ENCODE data around the gene SGPP2.
"Not testable (repeated sequence)": the region's sequence is repeated elsewhere in the genome, so short reads cannot be mapped to it uniquely, and the experiment has no call there.

Gene SGPP2

DNA sequence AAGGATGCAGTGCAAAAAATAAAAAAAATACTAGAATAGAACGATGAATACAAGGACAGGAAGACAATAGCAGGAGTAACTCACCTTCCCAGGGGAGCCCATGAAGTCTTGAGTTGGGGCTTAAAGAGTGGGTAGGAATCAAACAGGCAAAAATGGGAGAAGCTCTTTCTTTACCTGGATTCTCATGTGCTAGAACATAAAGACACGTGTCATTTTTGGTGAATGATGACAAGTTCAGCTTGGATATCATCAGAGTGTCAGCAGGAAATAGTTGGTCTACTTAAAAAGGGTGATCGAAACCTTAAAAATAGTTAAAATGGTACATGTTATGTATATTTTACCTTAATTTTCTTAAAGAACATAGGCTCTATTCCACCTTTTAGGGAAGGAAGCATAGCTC lies 5.7 kb downstream of the SGPP2 start:
- no peak for DNase-seq

DNA sequence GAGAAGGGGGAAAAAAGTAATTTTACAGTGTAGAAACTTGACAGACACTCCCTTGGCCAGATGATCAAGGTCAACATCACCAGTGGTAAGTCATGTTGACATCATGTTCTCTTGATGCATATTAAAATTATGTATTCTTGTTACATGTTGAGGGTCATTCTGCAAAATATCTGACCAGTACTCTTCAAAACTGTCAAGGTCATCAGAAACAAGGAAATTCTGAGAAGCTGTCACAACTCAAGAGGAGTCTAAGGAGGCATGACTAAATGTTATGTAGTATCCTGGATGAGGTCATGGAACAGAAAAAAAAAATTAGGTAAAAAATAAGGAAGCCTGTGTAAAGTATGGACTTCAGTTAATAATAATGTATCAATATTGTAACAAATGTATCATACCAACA lies 6.3 kb downstream of the SGPP2 start:
- DNase-seq: no peak

GRCh38 chr2:222431869-222432268 lies 7.5 kb downstream of the SGPP2 start:
- DNase-seq: no peak

DNA sequence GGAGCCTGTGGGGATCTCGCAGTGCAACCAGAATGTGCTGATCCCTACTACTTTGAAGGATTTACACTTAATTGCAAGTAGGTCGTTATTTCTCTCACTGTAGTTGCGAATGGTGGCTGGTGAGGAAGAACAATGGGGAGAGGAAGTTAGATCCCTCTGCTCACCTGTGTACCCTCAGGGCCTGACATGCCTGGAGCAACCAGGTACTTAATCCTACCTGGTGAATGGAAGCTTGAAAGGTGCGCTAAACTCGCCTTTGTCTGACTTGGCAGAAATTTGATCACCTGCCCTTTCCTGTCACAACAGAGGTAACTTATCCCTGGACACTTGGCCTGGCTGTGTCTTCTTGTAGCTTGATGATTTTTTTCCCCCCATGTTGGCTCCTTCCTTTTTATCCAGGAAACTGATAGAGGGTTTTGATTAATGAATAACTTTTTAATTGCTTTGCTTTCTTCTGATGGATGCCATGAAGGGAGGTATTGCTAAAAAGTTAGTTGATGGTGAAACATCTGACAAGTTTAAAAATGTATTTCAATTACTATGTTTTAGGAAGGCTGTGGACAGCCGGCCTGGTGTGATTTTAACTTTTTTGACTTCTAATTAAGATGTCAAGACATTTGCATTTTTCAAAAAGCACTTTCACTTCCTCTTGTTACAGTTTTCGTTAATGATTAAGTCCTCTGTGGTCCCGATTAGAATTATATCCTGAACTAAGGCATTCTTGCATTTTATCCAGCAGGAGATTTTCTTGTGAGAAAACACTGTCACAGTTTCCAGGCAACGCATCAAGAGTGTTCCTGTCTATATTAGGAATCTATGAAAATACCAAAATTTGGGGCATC lies 9.2 kb downstream of the SGPP2 start:
- DNase-seq: peak; percentile 65

DNA sequence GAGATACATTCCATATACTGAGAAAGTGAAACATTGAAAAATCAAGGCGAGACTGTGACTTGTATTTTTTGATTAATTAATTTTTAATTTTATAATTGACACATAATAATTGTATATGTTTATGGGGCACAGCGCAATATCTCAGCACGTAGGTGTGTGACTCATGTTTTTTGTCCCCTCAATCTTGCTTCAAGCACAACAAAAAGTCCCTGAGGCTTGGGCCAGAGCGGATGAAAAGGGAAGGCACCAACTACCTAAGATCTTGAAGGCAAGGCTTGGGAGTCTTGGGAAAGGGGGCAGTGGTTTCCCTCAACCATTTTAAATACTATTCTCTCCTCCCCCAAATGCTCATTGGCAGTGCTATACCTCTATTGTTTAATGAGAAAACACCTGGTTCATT lies 9.9 kb downstream of the SGPP2 start:
- no peak for DNase-seq

DNA sequence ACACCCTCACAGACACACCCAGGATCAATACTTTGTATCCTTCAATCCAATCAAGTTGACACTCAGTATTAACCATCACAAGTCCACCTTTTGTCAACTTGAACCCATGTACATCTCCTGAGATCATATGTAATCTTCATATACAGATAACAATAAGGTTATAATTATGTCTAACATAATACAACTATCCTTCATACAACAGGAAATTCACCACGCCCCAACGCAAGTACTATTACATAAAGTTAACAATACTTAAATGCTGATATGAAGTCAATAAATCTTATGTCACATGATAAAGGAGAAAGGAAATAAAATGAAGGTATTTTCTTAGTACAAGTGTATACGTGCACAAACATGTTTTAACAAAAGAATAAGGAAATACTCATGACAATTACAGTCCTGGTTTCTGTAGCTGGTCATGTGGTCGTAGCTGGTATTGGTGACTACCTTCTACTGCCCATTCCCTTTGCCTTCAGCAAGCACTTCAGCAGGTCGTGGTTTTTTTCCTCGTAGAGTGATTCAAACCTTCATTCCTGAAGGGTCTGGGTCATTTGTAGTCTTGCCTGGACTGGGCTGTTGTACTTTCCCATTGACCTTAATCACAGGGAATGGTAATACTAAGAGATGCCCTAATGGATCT lies 11.2 kb downstream of the SGPP2 start:
- not testable (repeated sequence) for DNase-seq

DNA sequence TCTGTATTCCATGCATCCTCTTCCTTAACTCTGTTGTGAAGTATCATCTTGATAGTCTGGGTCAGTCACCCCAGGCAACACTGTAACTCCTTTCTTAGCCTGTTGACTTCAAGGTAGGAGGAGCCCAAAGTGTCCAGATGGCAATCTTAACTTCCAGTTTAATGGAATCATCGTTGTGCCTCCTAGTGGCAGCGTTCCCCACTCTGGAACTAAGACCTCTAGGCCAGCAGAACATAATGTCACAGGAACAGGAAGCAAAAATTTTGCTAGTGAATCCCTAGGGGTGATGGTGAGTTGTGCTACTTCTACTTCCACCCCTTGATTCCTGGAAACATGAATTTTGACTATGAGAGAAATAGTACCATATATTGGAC lies 11.7 kb downstream of the SGPP2 start:
- DNase-seq: no peak

DNA sequence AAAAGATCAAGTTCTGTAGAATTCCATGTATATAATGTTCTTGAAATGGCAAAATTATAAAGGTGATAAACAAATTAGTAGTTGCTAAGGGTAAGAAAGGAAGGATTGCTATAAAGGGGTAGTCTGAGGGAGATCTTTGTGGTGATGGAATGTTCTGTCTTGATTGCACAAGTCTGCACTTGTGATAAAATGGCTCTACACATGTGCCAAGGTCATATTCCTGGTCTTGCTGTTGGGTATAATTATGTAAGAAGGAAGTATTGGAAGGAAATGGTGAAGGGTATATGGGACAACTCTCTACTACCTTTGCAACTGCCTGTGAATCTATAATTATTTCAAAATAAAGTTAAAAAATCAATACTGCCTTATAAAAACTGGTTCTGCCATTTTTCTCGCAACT lies 15.3 kb downstream of the SGPP2 start:
- no peak for DNase-seq

DNA sequence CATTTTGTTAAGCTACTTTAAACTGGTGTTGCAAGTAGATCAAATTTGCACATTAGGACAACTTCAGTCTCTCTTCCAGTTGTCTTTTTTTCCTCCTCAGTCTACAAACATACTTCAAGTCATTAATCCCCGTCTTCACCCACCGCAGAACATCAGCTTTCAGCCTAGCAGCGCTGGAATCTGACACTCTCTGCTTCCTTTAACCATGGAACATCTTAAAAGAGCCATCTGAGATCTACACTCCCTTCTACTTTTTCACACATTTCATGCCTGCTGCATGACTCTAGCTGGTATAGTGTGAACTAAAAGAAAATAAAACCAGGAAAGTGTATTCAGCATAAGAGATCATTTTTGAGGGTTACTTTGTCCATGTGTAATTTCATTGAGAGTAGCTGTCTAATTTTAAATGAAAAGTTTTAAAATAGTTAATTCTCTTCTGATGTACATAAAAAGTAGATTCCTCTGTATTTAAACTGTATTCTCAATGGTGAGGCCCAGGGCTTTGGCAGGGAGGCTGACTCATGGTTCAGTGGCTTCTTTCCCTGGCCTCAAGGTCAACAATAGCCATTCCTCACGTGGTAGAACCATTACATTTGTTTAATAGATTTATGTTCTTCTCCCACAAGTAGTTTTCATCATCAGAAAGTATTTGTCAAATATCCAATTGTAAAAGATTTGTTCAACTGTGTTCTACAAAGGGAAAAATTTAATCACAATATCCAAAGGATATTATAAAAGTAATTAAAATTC lies 16.5 kb downstream of the SGPP2 start:
- DNase-seq: no peak

GRCh38 chr2:222442665-222443064 lies 18.3 kb downstream of the SGPP2 start:
- no peak for DNase-seq

GRCh38 chr2:222445227-222445626 lies 20.9 kb downstream of the SGPP2 start:
- peak; percentile 63 for DNase-seq

DNA sequence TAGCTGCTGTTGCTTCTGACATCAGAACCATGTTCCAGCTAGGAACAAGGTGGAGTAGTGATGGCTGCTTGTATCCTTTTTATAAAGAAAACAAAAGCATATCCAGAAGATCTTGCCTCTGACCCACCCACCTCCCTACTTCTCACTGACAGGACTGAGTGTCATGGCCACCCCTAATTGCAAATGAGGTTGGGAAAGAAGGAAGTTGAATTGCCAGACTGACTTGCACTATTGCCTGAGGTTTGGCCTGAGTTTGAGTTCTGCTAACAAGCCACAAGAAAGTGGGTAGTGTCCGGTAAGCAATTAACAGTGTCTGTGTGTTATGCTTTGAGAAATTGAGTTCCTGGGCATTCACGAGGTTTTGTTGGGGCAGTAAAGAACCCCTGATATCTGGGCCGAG lies 22.8 kb downstream of the SGPP2 start:
- DNase-seq: no peak

DNA sequence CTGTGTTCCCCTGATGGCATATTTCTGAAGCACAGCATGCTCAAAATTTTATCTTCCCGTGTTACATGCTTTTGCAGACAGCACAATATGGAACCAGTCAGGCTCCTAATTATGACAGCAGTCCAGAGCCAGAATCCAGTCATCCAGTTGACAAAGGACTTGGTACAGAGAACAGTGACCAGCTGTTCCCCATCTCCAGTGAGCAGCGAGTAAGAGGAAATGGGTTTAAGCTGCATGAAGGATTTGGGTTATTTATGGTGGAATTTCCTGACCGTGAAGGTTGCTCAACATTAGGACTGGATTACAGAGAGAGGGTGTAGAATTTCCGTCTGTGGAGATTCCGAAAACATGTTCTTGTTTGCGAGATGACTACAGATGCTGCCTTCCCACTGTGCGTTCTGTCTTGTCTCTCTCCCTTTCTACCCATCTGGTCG lies 24.4 kb downstream of the SGPP2 start:
- no peak for DNase-seq

DNA sequence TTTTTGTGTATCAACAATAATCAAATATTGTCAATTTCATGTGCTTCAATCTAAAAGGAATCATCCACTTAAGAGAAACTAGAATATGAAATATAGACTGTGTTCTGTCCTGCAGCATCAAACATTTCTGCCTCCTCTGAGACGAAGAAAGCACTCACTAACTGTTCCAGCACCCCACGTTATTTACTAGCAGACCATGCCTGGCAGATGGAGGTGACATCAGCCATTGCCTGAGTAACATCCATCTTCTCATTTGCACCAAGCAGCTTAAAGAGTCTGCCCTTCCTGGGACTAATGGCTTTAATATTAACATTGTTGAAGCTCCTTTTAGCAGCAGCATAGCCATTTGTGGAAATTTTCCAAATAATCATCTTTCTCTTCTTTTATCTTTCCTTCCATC lies 25.7 kb downstream of the SGPP2 start:
- DNase-seq: no peak

DNA sequence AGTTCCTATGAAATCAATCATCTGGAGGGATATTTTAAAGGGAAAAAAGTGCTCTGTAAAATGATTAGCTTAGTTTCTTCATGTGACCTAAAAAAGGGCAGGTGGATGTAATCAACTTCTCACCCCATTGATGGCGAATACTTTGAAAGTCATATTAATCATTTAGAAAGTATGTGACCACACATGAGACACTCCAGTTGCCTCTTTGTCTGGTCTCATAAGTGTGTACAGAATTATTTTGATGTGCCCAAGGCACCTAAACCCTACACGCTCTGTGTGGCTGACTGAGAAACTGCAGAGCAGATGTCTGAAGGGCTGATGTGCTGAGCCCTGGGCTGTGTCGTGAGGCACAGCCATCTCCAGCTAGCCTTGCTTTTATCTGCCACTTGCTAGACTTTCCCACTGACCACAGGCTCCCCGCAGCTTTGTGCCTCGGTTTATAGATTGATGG lies 26.9 kb downstream of the SGPP2 start:
- no peak for DNase-seq

- DNase-seq: no peak
These were observed 28.1 kb downstream of the SGPP2 start for GRCh38 chr2:222452422-222452950.

- no peak for DNase-seq
These were observed 32.2 kb downstream of the SGPP2 start for GRCh38 chr2:222456479-222457077.

DNA sequence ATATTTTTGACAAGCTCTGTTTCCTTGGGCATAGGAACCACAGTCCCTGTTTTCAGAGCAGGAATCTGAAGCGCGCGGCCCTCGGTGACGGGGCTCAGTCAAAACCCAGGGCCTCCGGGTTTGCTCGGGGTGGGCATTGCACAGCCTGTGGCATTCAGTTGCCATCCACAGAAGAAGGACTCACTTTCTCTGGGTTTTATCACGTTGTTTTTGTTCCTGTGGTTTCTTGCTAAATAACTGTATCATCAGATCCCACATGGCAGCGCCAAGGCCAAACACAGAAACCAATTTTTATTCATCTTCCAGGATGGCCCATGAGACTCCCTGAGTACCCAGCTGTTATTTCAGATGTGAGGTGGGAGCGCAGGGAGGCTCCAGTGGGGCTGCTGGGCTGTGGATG lies 35.6 kb downstream of the SGPP2 start:
- no peak for DNase-seq

DNA sequence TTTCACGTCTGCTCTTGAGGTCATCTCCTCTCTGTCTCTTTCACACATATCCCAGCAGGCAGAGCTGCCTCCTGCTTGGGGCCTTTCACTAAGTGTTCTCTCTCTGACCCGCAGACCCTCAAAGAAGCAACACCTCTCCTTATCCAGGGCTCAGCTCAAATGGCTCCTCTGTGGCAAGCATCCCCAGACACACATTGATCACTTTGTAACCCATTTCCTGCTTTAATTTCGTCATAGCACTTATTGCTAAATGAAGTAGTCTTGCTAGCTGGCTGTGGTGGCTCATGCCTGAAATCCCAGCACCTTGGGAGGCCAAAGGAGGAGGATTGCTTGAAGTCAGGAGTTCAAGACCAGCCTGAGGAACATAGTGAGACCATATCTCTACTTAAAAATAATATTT lies 41.4 kb downstream of the SGPP2 start:
- DNase-seq: no peak

DNA sequence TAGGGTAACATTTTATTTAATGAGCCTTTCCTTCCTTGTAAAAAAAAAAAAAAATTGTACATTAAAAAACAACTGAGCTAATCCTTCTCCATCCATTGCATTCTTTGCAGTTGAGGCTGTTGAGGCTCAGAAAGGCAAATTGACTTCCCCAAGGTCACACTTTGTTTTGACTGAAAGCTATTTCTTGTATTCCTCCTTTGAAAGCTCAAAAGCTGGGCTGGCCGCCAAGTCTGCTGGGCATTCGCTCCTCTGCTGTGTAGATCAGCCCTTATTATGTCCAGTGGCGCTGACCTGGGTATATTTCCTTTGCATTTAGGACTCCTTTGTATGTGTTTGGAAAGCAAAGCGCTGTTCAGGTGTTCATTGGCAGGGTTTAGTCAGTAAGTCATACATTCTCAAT lies 44.0 kb downstream of the SGPP2 start:
- DNase-seq: no peak

DNA sequence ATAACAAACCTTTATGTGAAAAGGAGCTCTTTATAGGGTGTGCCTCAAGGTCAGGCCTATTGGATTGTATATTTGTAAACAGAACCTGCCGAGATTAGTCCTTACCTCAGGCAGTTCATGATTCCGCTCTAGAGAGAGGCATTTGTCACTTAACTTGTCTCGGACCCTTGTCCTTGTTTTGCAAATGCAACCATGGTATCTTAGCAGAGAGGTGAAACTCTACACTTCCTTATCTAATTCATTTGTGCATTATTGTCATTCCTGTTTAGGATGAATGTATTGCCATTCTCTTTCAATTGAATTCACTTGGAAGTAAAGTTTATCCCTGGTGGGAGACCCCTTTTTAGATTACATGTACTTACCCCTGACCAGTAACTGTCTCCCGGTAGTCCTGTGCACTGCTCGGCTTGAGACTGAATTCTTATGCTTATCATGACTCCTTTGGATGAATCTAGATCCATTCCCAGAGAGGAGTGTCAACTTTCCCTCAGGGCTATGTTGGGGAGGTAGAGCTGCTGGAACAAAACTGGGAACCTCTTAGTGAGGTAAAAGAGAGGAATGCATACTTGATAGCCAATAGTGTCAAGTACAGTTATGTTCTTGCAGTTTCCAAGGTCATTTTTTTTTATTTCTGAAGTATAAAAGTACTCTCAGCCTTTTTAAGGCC lies 46.6 kb downstream of the SGPP2 start:
- DNase-seq: no peak

- no peak for DNase-seq
These were observed 53.7 kb downstream of the SGPP2 start for GRCh38 chr2:222477962-222478608.

Data from islet precursor cell (in vitro differentiated cells).